HG03139 (cell line): ENCODE results near the gene NEMF.
"Not testable (repeated sequence)": the region's sequence is repeated elsewhere in the genome, so short reads cannot be mapped to it uniquely, and the experiment has no call there.

Source experiments
- ATAC-seq: cut with Tn5 transposase; IDR thresholded peaks from one replicate; pipeline ENCODE4 v1.9.1; 2021; ENCODE audit not compliant: unreplicated experiment

The NEMF gene

GRCh38 chr14:49761839-49762551 lies 90.6 kb downstream of the NEMF start:
- no peak for ATAC-seq

- ATAC-seq = no peak
Observed at GRCh38 chr14:49755378-49755777, 97.2 kb downstream of the NEMF start.

DNA sequence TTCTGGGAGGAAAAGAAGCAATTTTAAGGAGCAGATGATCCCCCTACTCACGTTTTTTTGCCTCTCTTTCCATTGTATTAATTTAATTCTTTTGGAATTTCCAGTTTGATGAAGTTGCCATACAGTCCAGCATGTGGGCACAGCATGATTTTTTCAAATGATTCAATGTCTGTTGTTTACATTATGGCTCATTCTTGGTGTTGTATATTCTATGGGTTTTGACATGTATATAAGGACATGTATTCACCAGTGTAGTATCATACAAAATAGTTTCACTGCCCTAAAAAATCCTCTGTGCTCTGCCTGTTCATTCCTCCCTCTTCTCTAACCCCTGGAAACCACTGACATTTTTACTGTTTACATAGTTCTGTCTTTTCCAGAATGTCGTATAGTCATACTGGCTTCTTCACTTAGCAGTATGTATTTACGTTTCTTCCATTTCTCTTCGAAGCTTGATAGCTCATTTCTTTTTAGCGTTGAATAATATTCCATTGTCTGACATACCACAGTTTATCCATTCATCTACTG lies 98.0 kb downstream of the NEMF start:
- ATAC-seq = no peak

DNA sequence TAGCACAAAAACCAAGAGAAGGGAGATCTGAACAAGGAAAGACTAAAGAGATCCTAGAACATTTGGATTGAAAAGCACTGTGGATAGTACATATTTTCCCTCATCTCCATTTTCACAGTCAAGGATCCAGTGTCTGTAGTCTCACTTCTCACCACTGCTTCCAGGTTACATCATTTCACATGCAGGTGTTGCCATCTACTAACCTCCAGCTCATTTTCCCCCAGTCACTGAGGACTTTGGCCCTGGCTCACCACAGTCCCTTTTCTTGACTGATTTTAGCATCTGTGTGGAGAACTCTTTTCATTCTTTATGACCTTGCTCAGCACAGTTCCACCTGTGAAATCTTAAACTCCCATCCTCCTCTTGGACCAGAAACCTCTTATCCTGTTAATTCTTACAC lies 106.1 kb downstream of the NEMF start:
- not testable (repeated sequence) for ATAC-seq

- ATAC-seq = no peak
Observed at GRCh38 chr14:49745191-49745590, 107.4 kb downstream of the NEMF start.

DNA sequence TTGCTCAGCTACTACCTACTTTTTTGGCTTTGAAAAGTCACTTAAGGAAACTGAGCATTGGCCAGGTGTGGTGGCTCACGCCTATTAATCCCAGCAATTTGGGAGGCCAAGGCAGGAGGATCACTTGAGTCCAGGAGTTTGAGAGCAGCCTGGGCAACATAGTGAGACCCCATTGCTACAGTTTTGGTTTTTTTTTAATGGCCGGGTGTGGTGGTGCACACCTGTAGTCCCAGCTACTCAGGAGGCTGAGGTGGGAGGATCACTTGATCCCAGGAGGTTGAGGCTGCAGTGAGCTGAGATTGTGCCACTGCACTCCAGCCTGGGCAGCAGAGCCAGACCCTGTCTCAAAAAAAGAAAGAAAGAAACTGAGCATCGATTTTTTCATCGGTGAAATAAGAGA lies 116.9 kb downstream of the NEMF start:
- ATAC-seq = not testable (repeated sequence)

DNA sequence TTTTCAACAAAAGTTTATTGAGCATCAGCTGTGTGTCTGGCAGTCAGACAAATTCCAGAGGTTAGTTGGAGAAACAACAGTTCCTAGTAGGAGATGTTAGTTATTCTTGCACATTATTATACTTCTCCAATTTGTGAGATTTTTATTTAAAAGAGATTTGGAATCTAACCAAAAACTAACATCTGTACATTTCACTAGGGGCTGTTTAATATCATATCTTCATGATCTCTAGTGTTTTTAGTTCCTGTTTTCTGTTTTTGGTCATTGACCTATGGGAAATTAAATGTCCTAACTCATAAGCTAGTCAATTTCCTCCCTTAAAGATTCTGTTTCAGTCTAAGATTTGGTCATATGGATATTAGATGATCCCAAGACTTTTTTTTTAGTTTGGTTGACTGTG lies 118.8 kb downstream of the NEMF start:
- ATAC-seq = no peak

DNA sequence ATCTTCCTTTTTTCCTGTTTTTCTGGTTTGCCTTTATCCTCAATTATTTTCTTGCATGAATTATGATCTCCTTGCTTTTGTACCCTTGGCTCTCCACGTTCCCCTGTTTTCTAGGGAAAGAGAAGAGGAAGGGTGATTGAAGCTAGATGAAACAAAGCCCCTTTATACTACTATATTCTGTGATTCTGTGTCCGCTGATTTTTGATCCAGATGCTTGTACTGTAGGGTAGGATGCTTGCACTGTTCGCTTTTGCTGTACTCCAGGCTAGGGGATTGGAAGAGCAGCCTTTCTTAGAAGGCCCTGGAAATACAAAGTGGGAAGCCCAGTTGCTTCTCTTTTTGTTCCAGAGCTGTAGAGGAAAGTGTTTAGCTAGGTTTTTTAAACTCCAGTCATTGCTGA lies 119.7 kb downstream of the NEMF start:
- no peak for ATAC-seq
